Measurements from ENCODE around the gene HSDL2.

- TF ChIP-seq EZH2 (IDR thresholded peaks at IDR 0.05; ENCODE audit: insufficient read depth, poor library complexity, severe bottlenecking): no peak
- TF ChIP-seq EZH2phosphoT487 (IDR thresholded peaks at IDR 0.05; ENCODE audit: insufficient read depth, low read depth): no peak
Measured at GRCh38 chr9:112361601-112362000, 18.3 kb upstream of the HSDL2 start.

Measured in GM23248 (cell line).